ENCODE results near the gene PTH2R.
"Not testable (repeated sequence)": the region's sequence is repeated elsewhere in the genome, so short reads cannot be mapped to it uniquely, and the experiment has no call there.

The PTH2R gene, protein sequence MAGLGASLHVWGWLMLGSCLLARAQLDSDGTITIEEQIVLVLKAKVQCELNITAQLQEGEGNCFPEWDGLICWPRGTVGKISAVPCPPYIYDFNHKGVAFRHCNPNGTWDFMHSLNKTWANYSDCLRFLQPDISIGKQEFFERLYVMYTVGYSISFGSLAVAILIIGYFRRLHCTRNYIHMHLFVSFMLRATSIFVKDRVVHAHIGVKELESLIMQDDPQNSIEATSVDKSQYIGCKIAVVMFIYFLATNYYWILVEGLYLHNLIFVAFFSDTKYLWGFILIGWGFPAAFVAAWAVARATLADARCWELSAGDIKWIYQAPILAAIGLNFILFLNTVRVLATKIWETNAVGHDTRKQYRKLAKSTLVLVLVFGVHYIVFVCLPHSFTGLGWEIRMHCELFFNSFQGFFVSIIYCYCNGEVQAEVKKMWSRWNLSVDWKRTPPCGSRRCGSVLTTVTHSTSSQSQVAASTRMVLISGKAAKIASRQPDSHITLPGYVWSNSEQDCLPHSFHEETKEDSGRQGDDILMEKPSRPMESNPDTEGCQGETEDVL

DNA sequence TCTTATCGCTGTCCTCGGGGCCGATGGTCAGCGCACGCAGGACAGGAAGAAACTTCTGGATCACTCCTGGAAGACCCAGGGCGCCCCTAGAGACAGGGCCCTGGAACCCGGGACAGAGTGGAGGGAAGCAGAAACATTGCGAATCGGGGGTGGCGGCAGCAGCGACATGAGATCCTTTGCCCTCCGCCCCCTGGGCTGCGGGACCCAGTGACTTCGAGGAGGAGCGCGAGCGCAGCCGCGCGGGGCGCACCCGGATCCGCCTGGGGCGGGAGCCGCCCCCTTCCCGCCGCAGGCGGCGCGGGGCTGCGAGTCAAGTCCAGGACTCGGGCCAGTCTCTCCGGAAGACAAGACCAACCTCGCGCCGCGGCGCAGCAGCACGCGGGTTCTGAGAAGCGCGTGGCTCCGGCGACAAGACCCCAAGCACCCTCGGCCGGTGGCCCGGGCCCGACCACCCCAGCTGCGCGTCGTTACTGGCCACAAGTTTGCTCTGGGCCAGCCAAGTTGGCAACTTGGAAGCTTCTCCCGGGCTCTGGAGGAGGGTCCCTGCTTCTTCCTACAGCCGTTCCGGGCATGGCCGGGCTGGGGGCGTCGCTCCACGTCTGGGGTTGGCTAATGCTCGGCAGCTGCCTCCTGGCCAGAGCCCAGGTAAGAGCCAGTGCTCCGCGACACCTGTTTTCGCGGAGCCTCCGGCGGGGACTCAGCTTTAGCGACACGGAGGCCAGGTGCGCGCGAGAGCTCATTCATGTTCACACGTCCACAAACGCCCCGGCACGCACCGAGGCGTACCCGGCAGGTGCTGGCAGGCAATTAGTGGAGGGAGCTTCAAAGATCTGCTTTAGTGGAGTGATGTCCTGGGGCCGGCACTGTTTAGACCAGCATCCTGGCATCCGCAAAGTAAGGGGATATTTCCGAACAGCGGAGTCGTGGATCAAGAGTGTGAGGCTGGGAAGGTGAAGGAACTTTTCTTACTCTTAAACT lies at the start of gene PTH2R:
PTH2R (plus strand) TSS at position 319 of the 978 bp plus-strand sequence; CDS start at position 571, 252 bp downstream.
- no peak for DNase-seq (ENCODE audit: low read depth)

DNA sequence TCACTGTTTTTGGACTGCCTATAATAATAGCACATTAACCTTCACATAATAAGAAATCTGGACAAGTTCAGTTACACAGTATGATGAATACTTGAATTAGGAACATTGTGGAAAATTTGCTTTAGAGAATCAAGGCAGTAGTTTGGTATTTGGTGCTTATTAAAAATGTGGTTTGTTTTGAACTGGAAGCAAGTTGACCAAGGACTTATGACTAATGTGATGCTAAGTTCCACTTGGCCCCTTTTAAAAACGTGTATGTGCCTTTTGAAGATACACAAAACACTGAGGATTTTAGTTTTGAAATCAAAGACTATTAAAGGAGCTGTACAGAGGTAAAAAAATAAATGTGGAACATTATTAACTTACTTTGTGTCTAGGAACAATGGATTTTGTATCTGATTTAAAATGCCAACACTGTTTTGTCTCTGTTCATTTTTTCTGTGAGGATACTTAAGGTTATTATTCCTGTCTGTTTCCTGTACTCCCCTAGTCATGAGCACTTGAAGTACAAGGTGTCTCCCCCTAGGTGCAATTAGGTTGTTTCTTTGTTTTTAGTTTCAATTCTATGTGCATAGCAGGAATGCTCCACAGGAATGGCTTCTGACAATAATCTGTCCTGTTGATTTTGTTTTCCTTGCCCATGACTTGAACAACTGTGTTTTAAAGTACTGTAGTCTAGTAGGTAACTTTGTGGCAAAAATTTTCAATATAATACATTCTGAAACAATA lies 49.6 kb upstream of the PTH2R start:
- DNase-seq (ENCODE audit: low read depth), result no peak

DNA sequence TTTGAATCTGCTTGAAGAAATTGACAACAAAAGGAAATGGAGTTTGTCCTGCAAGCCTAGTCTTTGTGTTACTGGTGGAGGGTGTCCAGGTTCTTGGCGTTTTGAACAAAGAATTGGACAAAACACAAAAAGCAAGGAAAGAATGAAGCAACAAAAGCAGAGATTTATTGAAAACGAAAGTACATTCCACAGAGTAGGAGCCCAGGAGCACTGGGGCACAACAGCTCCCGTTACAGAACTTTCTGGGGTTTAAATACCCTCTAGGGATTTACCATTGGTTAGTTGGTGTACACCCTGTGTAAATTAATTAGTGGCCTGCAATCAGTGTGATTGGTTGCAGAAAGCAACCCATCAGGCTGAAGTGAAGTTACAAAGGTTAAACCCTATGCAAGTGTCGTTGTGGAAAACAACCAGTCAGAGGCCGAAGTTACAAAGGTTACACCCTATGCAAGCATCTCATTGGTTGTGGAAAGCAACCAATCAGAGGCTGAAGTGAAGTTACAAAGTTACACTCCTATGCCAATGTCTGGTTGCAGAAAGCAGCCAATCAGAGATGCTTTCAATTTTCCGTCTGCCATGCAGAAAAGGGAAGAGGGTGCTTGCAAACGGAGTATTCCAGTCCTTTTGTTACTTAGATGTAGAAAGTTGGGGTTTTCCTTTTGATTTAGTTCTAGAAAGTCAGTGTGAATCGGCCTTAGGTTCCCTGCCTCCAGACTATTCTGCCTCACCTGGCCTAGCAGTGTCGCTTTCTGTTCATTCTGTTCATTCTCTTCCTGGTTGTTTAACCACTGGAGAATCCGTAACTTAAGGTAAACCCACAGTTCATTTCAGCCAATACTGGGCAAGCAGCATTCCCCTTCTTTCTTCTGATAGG lies 47.6 kb upstream of the PTH2R start:
- DNase-seq (ENCODE audit: low read depth), result no peak

DNA sequence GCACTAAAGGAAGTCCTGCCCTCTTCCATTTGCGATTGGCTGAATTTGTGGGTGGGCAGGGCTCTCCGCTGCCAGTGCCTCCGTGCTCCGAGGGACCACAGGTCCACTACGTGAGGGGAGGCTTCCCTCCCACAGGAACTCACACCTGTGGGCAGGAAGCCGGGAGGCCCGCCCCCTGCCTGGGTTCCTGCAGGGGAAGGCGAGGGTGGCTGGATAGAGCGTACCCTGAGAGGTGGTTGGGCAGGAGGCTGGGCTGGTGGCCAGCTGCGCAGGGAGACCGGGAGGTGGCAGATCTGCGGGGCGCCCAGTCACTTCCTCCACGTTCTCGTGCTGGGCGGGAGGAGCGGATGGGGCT lies 47.0 kb upstream of the PTH2R start:
- no peak for DNase-seq (ENCODE audit: low read depth)

DNA sequence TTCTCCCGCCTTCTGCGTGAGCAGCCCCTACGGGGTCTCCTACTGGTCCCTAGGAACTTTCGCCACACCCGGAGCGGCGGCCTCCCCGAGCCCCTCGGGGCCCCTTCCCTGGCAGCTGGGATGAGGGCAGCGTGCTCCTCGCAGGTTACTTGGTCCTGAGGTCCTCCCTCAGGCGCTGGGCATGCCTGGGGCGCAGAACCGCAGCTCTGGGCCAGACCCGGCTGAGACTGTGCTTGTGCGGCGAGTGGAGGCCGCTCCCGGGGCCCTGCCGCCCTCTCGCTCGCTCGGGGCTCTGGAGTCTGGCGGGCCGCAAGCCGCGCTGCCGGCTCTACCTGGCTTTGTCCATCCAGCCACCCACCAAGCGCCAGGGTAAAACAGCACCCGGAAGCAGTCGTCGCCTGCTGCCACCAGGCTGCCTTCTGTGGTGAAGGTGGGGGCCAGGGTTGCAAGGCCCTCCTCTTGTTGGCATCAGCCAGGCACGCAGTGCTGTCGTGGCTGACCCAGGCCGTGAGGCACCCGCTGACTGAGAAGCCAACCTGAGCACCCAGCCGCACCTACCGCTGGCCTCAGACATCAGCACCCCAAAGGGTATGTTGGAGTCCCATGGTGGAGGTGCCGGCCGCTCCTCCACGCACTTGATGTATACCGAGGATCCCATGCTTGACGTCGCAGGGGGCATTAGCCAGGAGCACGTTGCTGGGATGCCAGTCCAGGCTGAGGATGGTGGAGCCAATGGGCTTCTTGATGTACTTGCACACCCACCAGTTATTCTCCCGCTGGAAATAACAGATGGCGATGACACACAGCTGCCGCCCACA lies 46.1 kb upstream of the PTH2R start:
- no peak for DNase-seq (ENCODE audit: low read depth)

DNA sequence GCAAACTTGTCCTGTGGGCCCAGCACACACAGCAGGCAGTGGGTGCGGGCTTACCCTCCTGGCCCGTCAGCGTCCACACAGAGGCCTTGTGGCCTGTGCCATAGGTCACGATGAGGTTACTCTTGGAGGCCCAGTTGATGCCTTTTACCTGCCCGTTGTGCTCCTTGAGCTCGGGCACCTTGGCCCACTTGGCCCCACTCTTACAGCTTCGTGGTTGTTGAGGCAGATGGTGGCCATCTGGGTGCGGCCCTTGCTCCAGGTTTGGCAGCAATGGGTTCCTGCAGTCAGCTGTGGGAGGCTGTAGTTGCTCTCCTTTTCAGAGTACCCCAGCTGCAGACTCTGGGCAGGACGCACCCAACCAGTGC lies 45.5 kb upstream of the PTH2R start:
- no peak for DNase-seq (ENCODE audit: low read depth)

DNA sequence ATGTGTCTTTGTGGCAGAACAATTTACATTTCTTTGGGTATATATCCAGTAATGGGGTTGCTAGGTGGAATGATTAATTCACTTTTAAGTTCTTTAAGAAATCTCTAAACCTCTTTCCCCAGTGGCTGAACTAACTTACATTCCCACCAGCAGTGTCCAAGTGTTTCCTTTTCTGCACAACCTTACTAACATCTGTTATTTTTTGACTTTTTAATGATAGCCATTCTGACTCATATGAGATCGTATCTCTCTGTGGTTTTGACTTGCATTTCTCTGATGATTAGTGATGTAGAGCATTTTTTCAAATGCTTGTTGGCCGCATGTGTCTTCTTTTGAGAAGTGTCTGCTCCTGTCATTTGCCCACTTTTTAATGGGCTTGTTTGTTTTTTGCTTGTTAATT lies 43.1 kb upstream of the PTH2R start:
- DNase-seq (ENCODE audit: low read depth), result no peak

DNA sequence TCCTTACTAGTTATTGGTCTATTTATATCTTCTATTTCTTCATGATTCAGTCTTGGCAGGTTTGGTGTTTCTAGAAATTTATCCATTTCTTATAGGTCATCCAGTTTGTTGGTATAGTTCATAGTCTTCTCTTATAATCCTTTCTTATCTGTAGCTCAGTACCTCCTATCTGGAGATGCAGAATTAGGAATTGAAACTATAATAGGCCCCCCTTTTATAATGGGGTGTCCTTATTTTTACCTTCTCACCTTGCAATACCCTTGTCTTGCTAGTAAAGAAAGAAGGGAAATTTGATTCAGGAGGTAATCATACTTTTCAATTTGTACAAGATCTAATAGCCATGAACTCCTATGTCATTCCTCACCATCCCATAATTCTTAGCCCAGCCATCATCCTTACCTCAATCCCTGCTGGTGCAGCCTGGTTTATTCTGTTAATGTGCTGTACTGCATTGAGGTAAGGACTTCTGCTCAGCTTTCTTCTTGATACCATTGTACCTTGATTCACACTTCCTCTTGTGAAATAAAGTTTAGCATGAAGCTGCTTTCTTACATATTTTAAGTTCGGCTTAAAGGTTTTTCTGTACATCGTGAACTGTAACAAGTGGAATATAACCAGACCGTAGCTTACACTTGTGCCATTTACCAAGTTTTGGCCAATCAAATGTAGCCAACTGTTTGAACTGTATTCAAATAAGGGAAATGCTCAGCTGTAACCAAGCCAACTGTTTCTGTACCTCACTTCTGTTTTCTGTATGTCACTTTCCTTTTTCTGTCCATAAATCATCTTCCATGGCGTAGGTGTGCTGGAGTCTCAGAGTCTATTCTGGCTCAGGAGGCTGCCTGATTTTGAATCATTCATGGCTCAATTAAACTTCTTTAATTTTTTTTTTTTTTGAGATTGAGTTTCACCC lies 40.1 kb upstream of the PTH2R start:
- DNase-seq (ENCODE audit: low read depth), result no peak

DNA sequence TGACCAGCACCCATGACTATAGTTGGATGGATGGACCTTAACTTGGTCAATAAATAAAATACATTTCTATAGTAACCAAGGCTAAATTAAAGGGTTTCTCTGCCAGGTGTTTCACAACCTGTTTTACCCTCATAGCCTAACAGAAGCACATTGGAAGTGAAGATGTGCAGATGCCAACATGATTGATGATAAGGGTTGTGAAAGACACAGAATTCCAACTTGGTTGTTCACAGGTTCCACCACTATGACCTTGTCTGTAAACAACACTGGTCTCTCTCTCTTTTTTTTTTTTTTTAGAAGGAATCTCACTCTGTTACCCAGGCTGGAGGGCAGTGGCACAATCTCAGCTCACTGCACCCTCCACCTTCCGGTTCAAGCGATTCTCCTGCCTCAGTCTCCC lies 37.5 kb upstream of the PTH2R start:
- DNase-seq (ENCODE audit: low read depth), result no peak

DNA sequence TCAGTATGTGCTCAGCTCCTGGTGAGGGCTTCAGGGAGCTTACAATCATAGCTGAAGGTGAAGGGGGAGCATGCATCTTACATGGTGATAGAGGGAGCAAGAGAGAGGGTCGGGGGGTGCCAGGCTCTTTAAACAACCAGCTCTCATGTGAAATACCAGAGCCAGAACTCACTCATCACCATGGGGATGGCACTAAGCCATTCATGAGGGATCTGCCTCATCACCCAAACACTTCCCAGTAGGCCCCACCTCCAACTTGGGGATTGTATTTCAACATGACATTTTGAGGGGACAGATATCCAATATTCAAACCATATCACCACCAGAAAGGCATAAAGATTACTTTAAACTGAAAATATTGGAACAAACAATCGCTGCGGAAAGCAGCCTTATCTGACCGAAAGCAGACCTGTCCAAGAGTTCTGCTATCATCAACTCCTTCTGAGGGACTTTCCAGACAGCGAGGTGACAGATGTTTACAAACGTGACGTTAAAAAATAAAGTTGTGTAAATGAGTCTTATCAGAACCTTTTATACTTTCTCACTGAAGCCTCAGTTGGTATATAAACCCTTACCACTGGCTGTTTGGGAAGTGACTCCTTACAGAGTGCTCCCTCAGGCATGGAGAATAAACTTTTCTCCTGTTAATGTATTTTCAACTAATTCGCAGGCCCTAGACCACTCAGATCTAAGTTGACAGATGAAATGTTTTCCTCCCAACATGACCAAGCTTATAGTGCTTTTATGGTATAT lies 35.5 kb upstream of the PTH2R start:
- DNase-seq (ENCODE audit: low read depth), result no peak

DNA sequence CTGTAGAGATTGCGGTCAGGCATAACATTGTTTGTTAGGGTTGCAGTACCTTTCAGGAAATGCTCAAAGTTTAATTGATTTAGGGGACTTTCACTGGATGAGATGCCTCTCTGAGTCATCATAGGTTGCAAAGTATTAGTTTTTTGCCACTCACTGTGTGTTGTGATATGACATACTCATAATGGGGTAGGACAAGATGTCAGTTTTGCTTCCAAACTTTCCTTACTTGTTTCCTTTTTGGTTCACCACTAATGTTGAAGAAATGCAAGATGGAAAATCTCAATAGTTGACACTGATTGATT lies 35.0 kb upstream of the PTH2R start:
- no peak for DNase-seq (ENCODE audit: low read depth)

DNA sequence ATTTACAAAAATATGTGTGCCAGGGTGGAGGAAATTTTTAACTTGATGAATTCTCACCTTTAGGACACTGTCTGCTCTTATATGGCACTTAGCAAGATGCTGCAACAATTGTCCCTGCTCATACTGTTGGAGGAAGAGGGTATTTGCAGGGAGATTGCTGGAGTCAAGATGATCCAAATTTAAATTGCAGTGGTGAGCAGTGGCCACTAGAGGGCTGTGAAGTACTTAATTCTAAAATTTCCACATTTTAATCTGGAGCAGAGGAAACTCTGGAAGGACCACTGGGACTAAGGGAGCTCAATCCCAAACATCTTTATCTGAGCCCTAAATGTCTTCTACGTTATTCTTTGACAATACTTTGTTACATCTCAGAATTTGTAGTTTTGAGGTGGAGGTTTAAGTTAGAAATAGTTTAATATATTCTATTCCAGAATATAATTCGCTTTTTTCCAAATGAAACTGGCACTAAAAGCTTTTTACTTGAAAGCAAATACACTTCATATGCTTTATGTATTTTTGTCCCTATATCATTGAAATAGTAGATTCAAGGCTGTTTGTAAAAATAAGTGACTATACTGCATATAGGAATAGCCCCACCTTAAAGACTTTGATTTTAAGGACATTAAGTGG lies 33.0 kb upstream of the PTH2R start:
- peak; percentile 4 for DNase-seq (ENCODE audit: low read depth)

DNA sequence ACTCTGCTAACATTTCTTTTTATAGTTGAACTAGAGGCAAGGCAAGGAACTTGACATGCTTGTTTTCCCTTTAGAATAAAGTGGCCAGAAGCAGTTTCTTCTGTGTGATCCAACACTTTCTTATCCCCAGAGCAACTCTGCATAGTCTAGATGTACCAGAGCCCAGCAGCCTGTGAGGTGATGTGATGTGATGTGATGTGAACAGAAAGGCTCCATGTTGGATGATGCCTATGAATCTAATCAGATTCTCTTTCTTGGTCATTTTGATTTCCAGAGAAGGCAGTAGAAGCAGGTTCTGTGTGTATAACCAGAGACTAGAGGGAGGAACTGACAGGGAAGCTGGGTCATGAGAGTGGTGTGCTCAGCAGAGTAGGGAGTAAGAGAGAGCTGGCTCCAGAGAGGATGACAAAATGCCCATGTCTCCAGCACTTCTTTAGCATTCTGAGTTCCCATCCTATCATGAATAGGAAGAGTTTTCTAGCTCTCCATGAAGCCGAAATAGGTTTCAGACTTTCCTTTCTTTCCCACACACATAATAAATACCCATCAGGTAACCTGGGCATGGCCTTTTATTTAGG lies 31.0 kb upstream of the PTH2R start:
- DNase-seq (ENCODE audit: low read depth), result no peak

DNA sequence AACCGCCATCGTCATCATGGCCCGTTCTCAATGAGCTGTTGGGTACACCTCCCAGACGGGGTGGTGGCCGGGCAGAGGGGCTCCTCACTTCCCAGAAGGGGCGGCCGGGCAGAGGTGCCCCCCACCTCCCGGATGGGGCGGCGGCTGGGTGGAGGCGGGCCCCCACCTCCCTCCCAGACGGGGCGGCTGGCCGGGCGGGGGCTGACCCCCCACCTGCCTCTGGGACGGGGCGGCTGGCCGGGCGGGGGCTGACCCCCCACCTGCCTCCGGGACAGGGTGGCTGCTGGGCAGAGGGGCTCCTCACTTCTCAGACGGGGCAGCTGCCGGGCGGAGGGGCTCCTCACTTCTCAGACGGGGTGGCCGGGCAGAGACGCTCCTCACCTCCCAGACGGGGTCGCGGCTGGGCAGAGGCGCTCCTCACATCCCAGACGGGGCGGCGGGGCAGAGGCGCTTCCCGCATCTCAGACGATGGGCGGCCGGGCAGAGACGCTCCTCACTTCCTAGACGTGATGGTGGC lies 29.2 kb upstream of the PTH2R start:
- not testable (repeated sequence) for DNase-seq (ENCODE audit: low read depth)

DNA sequence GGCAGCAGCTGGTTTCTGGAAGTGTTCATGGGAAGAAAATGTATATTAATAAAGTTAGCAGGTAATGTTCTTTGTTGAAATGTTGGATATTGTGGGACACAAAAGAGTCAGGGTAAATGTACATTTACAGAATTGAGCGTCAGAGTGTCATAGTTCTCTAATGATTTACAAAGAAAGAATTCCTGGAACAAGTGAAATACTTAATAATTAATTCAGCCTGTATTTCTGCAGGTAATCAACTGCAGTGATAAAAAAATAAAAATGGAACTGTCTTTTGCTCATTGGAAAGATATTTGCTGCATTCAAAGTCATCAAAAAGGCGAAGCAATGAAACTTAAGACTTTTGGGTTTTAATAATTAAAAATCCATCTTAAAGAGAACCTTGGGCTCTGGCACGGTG lies 27.4 kb upstream of the PTH2R start:
- DNase-seq (ENCODE audit: low read depth), result no peak

DNA sequence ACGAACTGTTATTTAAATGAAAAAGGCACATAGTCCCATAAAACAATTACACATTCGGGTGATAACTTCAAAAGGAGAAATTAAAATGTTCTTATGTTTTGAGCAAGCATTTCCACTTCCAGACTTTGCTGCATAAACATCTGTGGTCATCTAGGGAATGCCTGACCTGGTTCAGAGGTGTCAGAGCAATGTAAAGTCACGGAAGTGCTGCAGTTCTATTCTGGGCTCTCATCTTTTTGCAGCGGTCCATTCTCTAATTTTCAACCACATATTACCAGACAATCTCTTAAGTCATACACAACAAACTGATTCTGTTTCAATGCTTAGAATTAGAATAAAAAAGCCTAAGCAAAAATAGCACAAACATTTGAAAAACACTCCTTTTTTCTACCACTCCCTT lies 22.0 kb upstream of the PTH2R start:
- no peak for DNase-seq (ENCODE audit: low read depth)

DNA sequence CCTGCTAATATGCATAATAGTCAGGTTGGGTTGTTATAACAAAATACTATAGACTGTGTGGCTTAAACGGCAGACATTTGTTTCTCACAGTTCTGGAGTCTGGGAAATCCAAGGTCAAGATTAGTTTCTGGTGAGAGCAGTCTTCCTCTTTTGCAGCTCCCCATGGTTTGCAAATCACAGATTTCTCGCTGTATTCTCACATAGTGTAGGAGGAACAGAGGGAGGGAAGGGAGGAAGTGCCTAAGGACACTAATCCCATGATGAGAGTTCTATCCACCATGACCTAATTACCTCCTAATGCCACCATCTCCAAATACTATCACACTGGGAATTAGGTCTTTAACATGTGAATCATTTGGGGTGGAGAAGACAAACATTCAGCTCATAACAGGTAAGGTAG lies 20.1 kb upstream of the PTH2R start:
- DNase-seq (ENCODE audit: low read depth), result no peak

DNA sequence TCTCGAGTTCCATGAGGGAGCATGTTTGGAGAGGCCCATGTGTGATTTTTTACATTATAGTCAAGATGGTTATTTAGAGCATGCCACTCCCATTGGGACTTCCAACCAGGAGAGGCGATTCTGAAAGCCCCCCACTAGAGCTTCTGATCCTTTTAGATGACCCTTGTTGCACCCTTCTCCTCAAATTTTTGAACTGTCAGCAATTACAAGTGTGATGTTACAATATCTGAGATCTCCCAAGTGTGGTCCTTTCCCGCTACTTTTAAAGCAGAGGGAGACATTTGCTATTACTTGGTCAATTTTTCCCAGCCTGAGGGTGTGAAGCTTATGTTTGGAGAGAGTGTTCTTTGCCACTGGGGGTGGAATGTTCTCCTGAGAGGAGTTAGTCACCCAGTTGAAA lies 16.7 kb upstream of the PTH2R start:
- no peak for DNase-seq (ENCODE audit: low read depth)

Data from stimulated activated CD8-positive, alpha-beta memory T cell treated with anti-CD3 and anti-CD28 coated beads, Interleukin-12 subunit alpha, Interleukin-12 subunit beta, amount 100 ng/mL, for 1 hour (primary cell).